K562 (cell line): ENCODE measurements around the gene TMIGD1. TPM values are rescaled to one million over a fixed set of nuclear protein-coding genes. Genes with fewer than 3 reads are reported as not detected.

ENCODE experiments used
- FOXP1 ChIP-seq: sonication (generic); formaldehyde crosslinking; IDR thresholded peaks from 2 replicates; pipeline ENCODE4 v1.8.0; 2022; ENCODE audit warnings: mild to moderate bottlenecking, missing genetic modification reagents
- GMEB1 ChIP-seq: fragments of 250-450 bp; sonication (Bioruptor Pico); IDR thresholded peaks from 2 replicates; pipeline ENCODE4 v1.4.0; 2020; ENCODE audit warnings: mild to moderate bottlenecking
- polyA plus RNA-seq, 8 experiments: library from polyadenylated mRNA; depleted of rRNA in 4 of 8; stranded (reverse) in 5 of 8; unstranded in 3 of 8; fragments of >200 nt; fragmentation: Nextera tagmentation in 2 of 8; fragmentation: Illumina TruSeq in 1 of 8; extraction: Ambion mirVana in 2 of 8; extraction: Trizol in 1 of 8; gene quantifications; 2 replicates each; pipeline versions ENCODE4 v1.2.1 to v1.2.3, GENCODE V29; 2011 to 2014; ENCODE audit warnings: inconsistent platforms in 1 of 8, missing spikeins in 1 of 8
- total RNA-seq, 7 experiments: library from RNA; depleted of rRNA in 6 of 7; stranded (reverse); fragments of >200 nt in 6 of 7; fragmentation: Illumina TruSeq in 2 of 7; extraction: Trizol in 2 of 7; gene quantifications; 2 replicates each; pipeline versions ENCODE4 v1.2.1 to v1.2.3, GENCODE V29; 2011 to 2021; ENCODE audit warnings: low replicate concordance in 1 of 7
- TF ChIP-seq, protein P1 (sequence below): fragments of 450-650 bp; IDR thresholded peaks from 2 replicates; pipeline ENCODE4 v1.6.1; 2016; ENCODE audit warnings: low read depth
- TF ChIP-seq, protein P2 (sequence below): fragments of 450-650 bp; IDR thresholded peaks from 2 replicates; pipeline ENCODE4 v1.6.1; 2016; ENCODE audit warnings: mild to moderate bottlenecking, moderate library complexity

TMIGD1 gene
- total and polyA plus RNA-seq, 9 of the 15 experiments (the other 6 are each of a cell fraction or from before 2014, with no cell fraction given) = not detected

DNA sequence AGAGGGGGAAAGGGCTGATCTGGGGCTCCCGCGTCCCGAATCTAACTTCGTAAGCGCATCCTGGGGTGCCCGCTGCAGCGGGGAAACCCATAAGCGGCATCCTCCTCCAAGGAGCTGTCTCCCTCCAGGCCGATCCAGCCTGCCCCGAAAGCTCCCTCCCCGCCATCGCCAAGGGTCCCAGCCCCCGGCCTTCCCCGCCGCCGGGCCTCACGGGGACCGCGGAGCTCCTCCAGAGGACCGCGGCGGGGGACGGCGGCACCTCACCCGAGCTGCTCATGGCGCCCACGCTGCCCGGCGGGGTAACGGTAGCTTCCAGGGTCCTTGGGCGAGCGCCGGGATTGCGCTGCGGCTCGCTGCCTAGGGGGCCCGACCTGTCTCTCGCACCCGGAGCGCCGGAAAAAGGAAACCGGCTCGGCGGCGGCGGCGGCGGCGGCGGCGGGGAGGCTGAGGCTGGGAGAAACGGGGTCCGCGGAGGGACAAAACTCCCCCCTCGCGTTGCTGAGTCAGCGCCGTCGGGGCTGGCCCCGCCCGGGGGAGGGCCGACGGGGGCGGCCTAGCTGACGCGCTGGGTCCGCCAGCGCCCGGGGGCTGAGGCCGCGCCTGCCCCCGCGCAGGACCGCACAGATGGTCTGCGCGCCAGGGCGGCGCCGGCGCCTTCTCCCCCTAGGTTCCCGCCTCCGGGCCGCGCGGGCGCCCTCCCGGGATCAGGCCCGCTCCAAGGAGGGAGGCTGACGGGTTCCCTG, 42.1 kb downstream of the TMIGD1 start, which contains the start of gene BLMH (continued):
- TF ChIP-seq GMEB1 (CRISPR knock-in tag) = peak; percentile 74
- 0 out of 2 replicates have a peak, but pooled peaks have one; percentile 25 for TF ChIP-seq FOXP1
- TF ChIP-seq, protein P1, sequence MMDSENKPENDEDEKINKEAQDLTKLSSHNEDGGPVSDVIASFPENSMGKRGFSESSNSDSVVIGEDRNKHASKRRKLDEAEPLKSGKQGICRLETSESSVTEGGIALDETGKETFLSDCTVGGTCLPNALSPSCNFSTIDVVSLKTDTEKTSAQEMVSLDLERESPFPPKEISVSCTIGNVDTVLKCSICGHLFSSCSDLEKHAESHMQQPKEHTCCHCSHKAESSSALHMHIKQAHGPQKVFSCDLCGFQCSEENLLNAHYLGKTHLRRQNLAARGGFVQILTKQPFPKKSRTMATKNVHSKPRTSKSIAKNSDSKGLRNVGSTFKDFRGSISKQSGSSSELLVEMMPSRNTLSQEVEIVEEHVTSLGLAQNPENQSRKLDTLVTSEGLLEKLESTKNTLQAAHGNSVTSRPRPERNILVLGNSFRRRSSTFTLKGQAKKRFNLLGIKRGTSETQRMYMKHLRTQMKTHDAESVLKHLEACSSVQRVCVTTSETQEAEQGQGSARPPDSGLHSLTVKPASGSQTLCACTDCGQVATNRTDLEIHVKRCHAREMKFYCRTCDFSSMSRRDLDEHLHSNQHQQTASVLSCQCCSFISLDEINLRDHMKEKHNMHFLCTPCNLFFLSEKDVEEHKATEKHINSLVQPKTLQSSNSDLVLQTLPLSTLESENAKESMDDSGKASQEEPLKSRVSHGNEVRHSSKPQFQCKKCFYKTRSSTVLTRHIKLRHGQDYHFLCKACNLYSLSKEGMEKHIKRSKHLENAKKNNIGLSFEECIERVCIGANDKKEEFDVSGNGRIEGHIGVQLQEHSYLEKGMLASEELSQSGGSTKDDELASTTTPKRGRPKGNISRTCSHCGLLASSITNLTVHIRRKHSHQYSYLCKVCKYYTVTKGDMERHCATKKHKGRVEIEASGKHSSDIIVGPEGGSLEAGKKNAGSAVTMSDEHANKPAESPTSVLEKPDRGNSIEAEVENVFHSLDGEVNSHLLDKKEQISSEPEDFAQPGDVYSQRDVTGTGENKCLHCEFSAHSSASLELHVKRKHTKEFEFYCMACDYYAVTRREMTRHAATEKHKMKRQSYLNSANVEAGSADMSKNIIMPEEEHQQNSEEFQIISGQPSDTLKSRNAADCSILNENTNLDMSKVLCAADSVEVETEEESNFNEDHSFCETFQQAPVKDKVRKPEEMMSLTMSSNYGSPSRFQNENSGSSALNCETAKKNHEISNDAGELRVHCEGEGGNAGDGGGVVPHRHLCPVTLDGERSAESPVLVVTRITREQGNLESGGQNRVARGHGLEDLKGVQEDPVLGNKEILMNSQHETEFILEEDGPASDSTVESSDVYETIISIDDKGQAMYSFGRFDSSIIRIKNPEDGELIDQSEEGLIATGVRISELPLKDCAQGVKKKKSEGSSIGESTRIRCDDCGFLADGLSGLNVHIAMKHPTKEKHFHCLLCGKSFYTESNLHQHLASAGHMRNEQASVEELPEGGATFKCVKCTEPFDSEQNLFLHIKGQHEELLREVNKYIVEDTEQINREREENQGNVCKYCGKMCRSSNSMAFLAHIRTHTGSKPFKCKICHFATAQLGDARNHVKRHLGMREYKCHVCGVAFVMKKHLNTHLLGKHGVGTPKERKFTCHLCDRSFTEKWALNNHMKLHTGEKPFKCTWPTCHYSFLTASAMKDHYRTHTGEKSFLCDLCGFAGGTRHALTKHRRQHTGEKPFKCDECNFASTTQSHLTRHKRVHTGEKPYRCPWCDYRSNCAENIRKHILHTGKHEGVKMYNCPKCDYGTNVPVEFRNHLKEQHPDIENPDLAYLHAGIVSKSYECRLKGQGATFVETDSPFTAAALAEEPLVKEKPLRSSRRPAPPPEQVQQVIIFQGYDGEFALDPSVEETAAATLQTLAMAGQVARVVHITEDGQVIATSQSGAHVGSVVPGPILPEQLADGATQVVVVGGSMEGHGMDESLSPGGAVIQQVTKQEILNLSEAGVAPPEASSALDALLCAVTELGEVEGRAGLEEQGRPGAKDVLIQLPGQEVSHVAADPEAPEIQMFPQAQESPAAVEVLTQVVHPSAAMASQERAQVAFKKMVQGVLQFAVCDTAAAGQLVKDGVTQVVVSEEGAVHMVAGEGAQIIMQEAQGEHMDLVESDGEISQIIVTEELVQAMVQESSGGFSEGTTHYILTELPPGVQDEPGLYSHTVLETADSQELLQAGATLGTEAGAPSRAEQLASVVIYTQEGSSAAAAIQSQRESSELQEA = peak; percentile 92
- TF ChIP-seq, protein P2, sequence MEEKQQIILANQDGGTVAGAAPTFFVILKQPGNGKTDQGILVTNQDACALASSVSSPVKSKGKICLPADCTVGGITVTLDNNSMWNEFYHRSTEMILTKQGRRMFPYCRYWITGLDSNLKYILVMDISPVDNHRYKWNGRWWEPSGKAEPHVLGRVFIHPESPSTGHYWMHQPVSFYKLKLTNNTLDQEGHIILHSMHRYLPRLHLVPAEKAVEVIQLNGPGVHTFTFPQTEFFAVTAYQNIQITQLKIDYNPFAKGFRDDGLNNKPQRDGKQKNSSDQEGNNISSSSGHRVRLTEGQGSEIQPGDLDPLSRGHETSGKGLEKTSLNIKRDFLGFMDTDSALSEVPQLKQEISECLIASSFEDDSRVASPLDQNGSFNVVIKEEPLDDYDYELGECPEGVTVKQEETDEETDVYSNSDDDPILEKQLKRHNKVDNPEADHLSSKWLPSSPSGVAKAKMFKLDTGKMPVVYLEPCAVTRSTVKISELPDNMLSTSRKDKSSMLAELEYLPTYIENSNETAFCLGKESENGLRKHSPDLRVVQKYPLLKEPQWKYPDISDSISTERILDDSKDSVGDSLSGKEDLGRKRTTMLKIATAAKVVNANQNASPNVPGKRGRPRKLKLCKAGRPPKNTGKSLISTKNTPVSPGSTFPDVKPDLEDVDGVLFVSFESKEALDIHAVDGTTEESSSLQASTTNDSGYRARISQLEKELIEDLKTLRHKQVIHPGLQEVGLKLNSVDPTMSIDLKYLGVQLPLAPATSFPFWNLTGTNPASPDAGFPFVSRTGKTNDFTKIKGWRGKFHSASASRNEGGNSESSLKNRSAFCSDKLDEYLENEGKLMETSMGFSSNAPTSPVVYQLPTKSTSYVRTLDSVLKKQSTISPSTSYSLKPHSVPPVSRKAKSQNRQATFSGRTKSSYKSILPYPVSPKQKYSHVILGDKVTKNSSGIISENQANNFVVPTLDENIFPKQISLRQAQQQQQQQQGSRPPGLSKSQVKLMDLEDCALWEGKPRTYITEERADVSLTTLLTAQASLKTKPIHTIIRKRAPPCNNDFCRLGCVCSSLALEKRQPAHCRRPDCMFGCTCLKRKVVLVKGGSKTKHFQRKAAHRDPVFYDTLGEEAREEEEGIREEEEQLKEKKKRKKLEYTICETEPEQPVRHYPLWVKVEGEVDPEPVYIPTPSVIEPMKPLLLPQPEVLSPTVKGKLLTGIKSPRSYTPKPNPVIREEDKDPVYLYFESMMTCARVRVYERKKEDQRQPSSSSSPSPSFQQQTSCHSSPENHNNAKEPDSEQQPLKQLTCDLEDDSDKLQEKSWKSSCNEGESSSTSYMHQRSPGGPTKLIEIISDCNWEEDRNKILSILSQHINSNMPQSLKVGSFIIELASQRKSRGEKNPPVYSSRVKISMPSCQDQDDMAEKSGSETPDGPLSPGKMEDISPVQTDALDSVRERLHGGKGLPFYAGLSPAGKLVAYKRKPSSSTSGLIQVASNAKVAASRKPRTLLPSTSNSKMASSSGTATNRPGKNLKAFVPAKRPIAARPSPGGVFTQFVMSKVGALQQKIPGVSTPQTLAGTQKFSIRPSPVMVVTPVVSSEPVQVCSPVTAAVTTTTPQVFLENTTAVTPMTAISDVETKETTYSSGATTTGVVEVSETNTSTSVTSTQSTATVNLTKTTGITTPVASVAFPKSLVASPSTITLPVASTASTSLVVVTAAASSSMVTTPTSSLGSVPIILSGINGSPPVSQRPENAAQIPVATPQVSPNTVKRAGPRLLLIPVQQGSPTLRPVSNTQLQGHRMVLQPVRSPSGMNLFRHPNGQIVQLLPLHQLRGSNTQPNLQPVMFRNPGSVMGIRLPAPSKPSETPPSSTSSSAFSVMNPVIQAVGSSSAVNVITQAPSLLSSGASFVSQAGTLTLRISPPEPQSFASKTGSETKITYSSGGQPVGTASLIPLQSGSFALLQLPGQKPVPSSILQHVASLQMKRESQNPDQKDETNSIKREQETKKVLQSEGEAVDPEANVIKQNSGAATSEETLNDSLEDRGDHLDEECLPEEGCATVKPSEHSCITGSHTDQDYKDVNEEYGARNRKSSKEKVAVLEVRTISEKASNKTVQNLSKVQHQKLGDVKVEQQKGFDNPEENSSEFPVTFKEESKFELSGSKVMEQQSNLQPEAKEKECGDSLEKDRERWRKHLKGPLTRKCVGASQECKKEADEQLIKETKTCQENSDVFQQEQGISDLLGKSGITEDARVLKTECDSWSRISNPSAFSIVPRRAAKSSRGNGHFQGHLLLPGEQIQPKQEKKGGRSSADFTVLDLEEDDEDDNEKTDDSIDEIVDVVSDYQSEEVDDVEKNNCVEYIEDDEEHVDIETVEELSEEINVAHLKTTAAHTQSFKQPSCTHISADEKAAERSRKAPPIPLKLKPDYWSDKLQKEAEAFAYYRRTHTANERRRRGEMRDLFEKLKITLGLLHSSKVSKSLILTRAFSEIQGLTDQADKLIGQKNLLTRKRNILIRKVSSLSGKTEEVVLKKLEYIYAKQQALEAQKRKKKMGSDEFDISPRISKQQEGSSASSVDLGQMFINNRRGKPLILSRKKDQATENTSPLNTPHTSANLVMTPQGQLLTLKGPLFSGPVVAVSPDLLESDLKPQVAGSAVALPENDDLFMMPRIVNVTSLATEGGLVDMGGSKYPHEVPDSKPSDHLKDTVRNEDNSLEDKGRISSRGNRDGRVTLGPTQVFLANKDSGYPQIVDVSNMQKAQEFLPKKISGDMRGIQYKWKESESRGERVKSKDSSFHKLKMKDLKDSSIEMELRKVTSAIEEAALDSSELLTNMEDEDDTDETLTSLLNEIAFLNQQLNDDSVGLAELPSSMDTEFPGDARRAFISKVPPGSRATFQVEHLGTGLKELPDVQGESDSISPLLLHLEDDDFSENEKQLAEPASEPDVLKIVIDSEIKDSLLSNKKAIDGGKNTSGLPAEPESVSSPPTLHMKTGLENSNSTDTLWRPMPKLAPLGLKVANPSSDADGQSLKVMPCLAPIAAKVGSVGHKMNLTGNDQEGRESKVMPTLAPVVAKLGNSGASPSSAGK = peak; percentile 57; the same call in 1 of the 2 replicates
